Activated CD4-positive, alpha-beta T cell treated with anti-CD3 and anti-CD28 coated beads for 24 hours (primary cell): ENCODE results near the gene FASN.
"Not testable (repeated sequence)": the region's sequence is repeated elsewhere in the genome, so short reads cannot be mapped to it uniquely, and the experiment has no call there.

Experiments used
- DNase-seq, 2 donors: peaks; one replicate each; pipeline ENCODE4 v3.0.0-alpha.2; 2020; ENCODE audit warnings: low read depth in 2 of 2

Gene FASN

GRCh38 chr17:82043507-82043906 lies 54.5 kb downstream of the FASN start:
- no peak for DNase-seq

- DNase-seq, result no peak
These were observed 55.4 kb downstream of the FASN start for GRCh38 chr17:82042649-82043048.

GRCh38 chr17:82041144-82041814 lies 56.8 kb downstream of the FASN start:
- DNase-seq, result no peak

- DNase-seq, result no peak
These were observed 58.2 kb downstream of the FASN start for GRCh38 chr17:82039695-82040299.

GRCh38 chr17:82038796-82039409 lies 59.1 kb downstream of the FASN start:
- DNase-seq, result not testable (repeated sequence)

- DNase-seq, result no peak
These were observed 60.2 kb downstream of the FASN start for GRCh38 chr17:82037889-82038195.

GRCh38 chr17:82037092-82037888 lies 60.7 kb downstream of the FASN start, which contains the start of gene DCXR:
DCXR (minus strand) TSS chr17:82037697; CDS start chr17:82037682, 15 bp downstream.
- DNase-seq, result peak; percentile 88 to 95

GRCh38 chr17:82036634-82037091 lies 61.4 kb downstream of the FASN start:
- no peak for DNase-seq

GRCh38 chr17:82035956-82036633 lies 61.9 kb downstream of the FASN start:
- DNase-seq, result no peak

GRCh38 chr17:82035488-82035887 lies 62.5 kb downstream of the FASN start:
- DNase-seq, result no peak

GRCh38 chr17:82034371-82035011 lies 63.5 kb downstream of the FASN start:
- no peak for DNase-seq

- DNase-seq, result no peak
These were observed 64.5 kb downstream of the FASN start for GRCh38 chr17:82033359-82034085.

- DNase-seq, result peak in 1 of 2 donors; percentile 36
These were observed 66.0 kb downstream of the FASN start for GRCh38 chr17:82031885-82032627.

- DNase-seq, result no peak
These were observed 66.6 kb downstream of the FASN start, which contains the start of gene RAC3 for GRCh38 chr17:82031303-82031884. RAC3 (plus strand) TSS chr17:82031678; CDS start chr17:82031762, 84 bp downstream.

- DNase-seq, result peak; percentile 70 to 79
These were observed 67.3 kb downstream of the FASN start for GRCh38 chr17:82030470-82031302.

GRCh38 chr17:82029990-82030469 lies 68.0 kb downstream of the FASN start:
- DNase-seq, result no peak

GRCh38 chr17:82029391-82029790 lies 68.6 kb downstream of the FASN start:
- DNase-seq, result no peak

- DNase-seq, result no peak
These were observed 69.1 kb downstream of the FASN start for GRCh38 chr17:82028966-82029365.
